SU-DHL-6 (cell line): ENCODE results near the gene SPINT3.

Experiments
- H2AFZ ChIP-seq: fragments of 200-600 bp; sonication (generic); 2 replicates; pipeline ENCODE4 v1.6.1; 2014; ENCODE audit warnings: low read depth, mild to moderate bottlenecking, moderate library complexity, mixed read lengths, antibody characterized with exemption, low read length; ENCODE audit not compliant: severe bottlenecking
- H3F3A ChIP-seq: fragments of 200-600 bp; shearing (Covaris generic); 2 replicates; pipeline ENCODE4 v1.6.0; 2016; ENCODE audit warnings: antibody characterized with exemption, mild to moderate bottlenecking; ENCODE audit not compliant: insufficient read depth
- H3K27ac ChIP-seq: fragments of 200-600 bp; sonication (generic); 2 replicates; pipeline ENCODE4 v1.5.1; 2016; ENCODE audit warnings: low read depth, mild to moderate bottlenecking, low read length, moderate library complexity, mixed read lengths
- H3K27me3 ChIP-seq: fragments of 200-600 bp; sonication (generic), shearing (Covaris generic); 2 replicates; pipeline ENCODE4 v1.6.0; 2014; ENCODE audit warnings: mild to moderate bottlenecking, low read length
- H3K36me3 ChIP-seq: fragments of 200-600 bp; sonication (generic); 2 replicates; pipeline ENCODE4 v1.6.1; 2014; ENCODE audit warnings: mild to moderate bottlenecking, low read length, mixed read lengths
- H3K4me2 ChIP-seq: fragments of 300-600, 200-600 bp; shearing (Covaris generic), sonication (generic); 2 replicates; pipeline ENCODE4 v1.6.0; 2014; ENCODE audit warnings: low read length, low read depth, mild to moderate bottlenecking; ENCODE audit not compliant: poor library complexity, severe bottlenecking
- H3K4me3 ChIP-seq: fragments of 200-600 bp; sonication (generic); 2 replicates; pipeline ENCODE4 v1.5.1; 2014; ENCODE audit warnings: antibody characterized with exemption, low read length, mild to moderate bottlenecking, mixed read lengths; ENCODE audit not compliant: insufficient read depth, poor library complexity, severe bottlenecking
- H3K79me2 ChIP-seq: fragments of 200-600 bp; sonication (generic); 2 replicates; pipeline ENCODE4 v1.6.1; 2014; ENCODE audit warnings: mild to moderate bottlenecking, low read length, moderate library complexity; ENCODE audit not compliant: insufficient read depth
- H3K9ac ChIP-seq: fragments of 200-600 bp; sonication (generic); 2 replicates; pipeline ENCODE4 v1.7.0; 2014; ENCODE audit warnings: mild to moderate bottlenecking, low read length
- H3K9me2 ChIP-seq: fragments of 200-600 bp; sonication (generic); replicated peaks from 2 replicates; pipeline ENCODE4 v1.6.1; 2014; ENCODE audit warnings: low read length; ENCODE audit not compliant: insufficient read depth
- H3K9me3 ChIP-seq: fragments of 200-600 bp; sonication (generic); 2 replicates; pipeline ENCODE4 v1.6.1; 2014; ENCODE audit warnings: low read length, mixed read lengths; ENCODE audit not compliant: insufficient read depth
- H4K20me1 ChIP-seq: fragments of 200-600 bp; sonication (generic); 2 replicates; pipeline ENCODE4 v1.6.1; 2014; ENCODE audit warnings: low read depth, mild to moderate bottlenecking, antibody characterized with exemption, low read length, moderate library complexity, mixed read lengths
- CTCF ChIP-seq: fragments of 200-600 bp; sonication (generic); IDR thresholded peaks from one replicate; pipeline ENCODE4 v1.5.1; 2017; ENCODE audit warnings: antibody characterized with exemption, mild to moderate bottlenecking, low read length, moderate library complexity; ENCODE audit not compliant: insufficient read depth, poor library complexity, severe bottlenecking
- EZH2phosphoT487 ChIP-seq: fragments of 200-600 bp; sonication (generic), shearing (Covaris generic); conservative IDR thresholded peaks from 2 replicates; pipeline ENCODE4 v1.6.1; 2018; ENCODE audit warnings: mild to moderate bottlenecking, antibody characterized with exemption, low read length, moderate library complexity, mixed read lengths

The SPINT3 gene

GRCh38 chr20:45463709-45464108, 51.7 kb downstream of the SPINT3 start:
- Histone ChIP-seq H3K9me2 (no peaks in the 10 kb centered on the region), H3K4me2 (no peak overlapping the region), H2AFZ (no peak overlapping the region), H3K27me3 (no peaks in the 10 kb centered on the region), H3K36me3 (no peaks in the 10 kb centered on the region), H4K20me1 (no peaks in the 10 kb centered on the region), H3K9me3 (no peaks in the 10 kb centered on the region), H3F3A (no peaks in the 10 kb centered on the region), H3K9ac (no peak overlapping the region), H3K79me2 (no peaks in the 10 kb centered on the region), H3K27ac (no peak overlapping the region), H3K4me3 (no peak overlapping the region)
- TF ChIP-seq CTCF (no peak), EZH2phosphoT487 (no peak)

- TF ChIP-seq CTCF: no peak
- TF ChIP-seq EZH2phosphoT487: no peak
Observed at GRCh38 chr20:45462711-45463509, 52.5 kb downstream of the SPINT3 start.

More at GRCh38 chr20:45462711-45463509, 52.5 kb downstream of the SPINT3 start:
- Histone ChIP-seq H3K4me2 (no peak overlapping the region), H4K20me1 (no peaks in the 10 kb centered on the region), H3K36me3 (no peaks in the 10 kb centered on the region), H3K79me2 (no peaks in the 10 kb centered on the region), H3K9me3 (no peaks in the 10 kb centered on the region), H3F3A (no peaks in the 10 kb centered on the region), H2AFZ (no peak overlapping the region), H3K27me3 (no peaks in the 10 kb centered on the region), H3K27ac (no peak overlapping the region), H3K4me3 (no peak overlapping the region), H3K9me2 (no peaks in the 10 kb centered on the region), H3K9ac (no peak overlapping the region)
